KBM-7 (cell line): Measurements from ENCODE around the gene PRR11.
"Not testable (repeated sequence)": the region's sequence is repeated elsewhere in the genome, so short reads cannot be mapped to it uniquely, and the experiment has no call there.

Source experiments
- DNase-seq: peaks from one replicate; pipeline ENCODE4 v3.0.0-alpha.2; 2015
- in situ Hi-C: fragments of 300-500 bp; cut with MboI; formaldehyde crosslinking; loops from 2 replicates; pipeline ENCODE4 v1.14.3; 2020; ENCODE audit warnings: low sequenced_read_pairs, low pct_unique_long_range_greater_than_20kb, mixed read lengths

PRR11 gene

GRCh38 chr17:59155439-59156177, at the start of gene PRR11:
Gene PRR11, plus strand, starts transcription at chr17:59155746. Its CDS starts 14,007 bp downstream, at chr17:59169753.
- peak; percentile 100 for DNase-seq
- in situ Hi-C loops = no loop called here

DNA sequence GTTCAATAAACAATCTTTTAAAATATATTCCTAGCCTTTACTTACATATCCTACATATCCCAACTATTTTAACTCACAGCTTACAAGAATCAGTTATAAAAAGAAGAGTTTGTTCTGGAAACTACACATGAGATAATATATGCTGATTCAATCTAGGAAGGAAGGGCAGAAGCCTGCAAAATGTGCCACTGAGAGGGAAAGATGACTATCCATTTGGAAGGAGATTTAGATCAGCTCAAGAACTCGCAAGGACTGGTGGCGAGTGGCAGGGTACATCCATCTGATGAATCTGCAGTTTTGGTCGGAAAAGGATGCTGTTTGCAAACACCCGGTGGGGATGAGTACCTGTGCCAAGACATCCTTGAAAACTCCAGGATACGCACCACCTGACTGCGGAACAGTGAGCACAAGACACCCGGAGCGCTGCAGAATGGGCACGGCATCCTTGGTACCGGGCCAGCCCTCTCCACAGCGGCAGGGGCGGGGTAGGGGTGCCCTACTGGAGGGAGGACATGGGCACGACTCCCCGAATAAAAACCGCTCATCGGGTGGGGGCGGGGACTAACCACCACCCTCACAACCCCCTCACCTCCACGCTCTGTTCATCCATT, 49.6 kb upstream of the PRR11 start:
- DNase-seq = peak; percentile 57
- in situ Hi-C loops = no loop called here

GRCh38 chr17:59106463-59107305, 48.9 kb upstream of the PRR11 start, which contains the start of gene TRIM37:
Gene TRIM37, minus strand, starts transcription at chr17:59106880. Its CDS starts 419 bp downstream, at chr17:59106461.
- in situ Hi-C loops = no loop called here
- DNase-seq = peak; percentile 99

DNA sequence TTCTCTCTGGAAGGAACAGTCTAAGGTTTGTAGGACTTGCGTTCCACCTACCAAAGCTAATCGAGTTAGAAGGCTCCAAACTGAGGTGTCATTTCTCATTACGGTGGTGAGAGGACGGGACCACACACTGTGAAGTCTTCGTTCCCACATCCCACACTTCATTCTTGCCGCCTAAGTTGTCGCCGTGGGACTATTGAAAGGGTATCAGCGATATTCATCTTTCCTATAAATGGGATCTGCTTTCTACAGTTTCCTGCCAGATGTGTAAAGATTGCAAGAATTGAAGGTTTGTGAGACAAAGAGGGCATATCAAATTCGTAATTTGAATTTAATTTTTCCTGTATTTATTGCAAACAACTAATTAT, 48.3 kb upstream of the PRR11 start:
- DNase-seq = no peak
- in situ Hi-C loops = no loop called here

- DNase-seq = no peak
- in situ Hi-C loops = no loop called here
Measured at GRCh38 chr17:59108400-59109102, 47.0 kb upstream of the PRR11 start.

- in situ Hi-C loops = no loop called here
- DNase-seq = no peak
Measured at GRCh38 chr17:59110973-59111372, 44.6 kb upstream of the PRR11 start.

DNA sequence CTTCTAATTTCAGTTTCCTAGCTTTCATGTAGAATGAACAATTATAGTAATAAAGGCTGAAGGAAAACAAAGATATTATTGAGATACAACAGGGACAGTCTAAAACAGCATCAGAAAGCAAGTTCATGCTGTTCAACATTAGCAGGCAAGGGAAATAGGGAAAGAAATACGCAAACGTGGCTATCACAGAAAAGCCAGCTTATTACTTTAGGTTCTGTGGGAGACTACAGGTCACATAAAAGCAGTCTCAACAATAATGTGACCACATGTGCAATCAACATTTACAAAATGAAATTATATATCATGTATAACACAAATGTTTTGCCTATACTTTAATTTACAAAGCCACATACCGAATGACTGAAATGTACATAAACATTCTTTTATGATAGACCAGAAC, 44.0 kb upstream of the PRR11 start:
- in situ Hi-C loops = no loop called here

GRCh38 chr17:59115474-59115873, 40.1 kb upstream of the PRR11 start:
- no peak for DNase-seq
- in situ Hi-C loops = no loop called here

More for the DNA sequence above, 44.0 kb upstream of the PRR11 start:
- DNase-seq = no peak

DNA sequence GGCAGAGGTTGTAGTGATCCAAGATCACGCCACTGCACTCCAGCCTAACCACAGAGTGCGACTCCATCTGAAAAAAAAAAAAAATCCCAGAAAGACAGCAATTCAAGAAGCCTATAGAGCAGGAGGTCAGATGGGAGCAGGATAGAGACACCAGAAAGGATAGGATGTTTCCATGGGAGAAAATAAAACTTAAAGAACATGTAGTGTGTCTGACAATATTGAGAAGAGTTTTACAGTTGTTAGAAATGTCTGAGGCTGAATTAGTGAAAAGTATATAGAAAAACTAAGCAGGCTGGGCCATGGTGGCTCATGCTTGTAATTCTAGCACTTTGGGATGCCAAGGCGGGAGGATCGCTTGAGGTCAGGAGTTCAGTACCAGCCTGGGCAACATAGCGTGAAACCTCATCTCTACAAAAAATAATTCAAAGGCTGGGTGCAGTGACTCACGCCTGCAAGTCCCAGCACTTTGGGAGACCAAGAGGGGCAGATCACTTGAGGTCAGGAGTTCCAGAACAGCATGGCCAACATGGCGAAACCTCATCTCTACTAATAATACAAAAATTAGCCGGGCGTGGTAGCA, 33.6 kb upstream of the PRR11 start:
- no peak for DNase-seq
- in situ Hi-C loops = no loop called here

DNA sequence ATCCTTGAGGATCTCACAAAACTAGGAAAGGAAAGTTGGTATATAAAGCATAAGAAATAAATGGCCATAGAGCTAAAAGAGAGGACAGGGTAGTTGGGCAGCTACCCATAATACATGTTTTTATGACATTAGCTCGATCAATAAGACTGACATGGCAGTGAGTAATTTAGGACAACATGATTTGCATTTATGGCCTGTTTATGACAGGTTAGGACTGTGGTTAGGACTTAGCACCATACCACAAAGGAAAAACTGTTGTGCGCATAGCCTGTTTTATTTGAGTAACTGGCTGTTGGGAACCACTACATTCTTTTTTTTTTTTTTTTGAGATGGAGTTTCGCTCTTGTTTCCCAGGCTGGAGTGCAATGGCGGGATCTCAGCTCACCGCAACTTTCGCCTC, 30.9 kb upstream of the PRR11 start:
- in situ Hi-C loops = no loop called here
- DNase-seq = no peak

- DNase-seq = no peak
- in situ Hi-C loops = no loop called here
Measured at GRCh38 chr17:59126809-59127417, 28.6 kb upstream of the PRR11 start.

GRCh38 chr17:59129814-59130213, 25.7 kb upstream of the PRR11 start:
- in situ Hi-C loops = no loop called here

GRCh38 chr17:59131131-59131530, 24.4 kb upstream of the PRR11 start:
- DNase-seq = no peak
- in situ Hi-C loops = no loop called here

More at GRCh38 chr17:59129814-59130213, 25.7 kb upstream of the PRR11 start:
- no peak for DNase-seq

GRCh38 chr17:59138339-59138738, 17.2 kb upstream of the PRR11 start:
- in situ Hi-C loops, DNase-seq: not testable (repeated sequence)

- no peak for DNase-seq
- in situ Hi-C loops = no loop called here
Measured at GRCh38 chr17:59139939-59140338, 15.6 kb upstream of the PRR11 start.

- DNase-seq = no peak
- in situ Hi-C loops = no loop called here
Measured at GRCh38 chr17:59141860-59142259, 13.7 kb upstream of the PRR11 start.

DNA sequence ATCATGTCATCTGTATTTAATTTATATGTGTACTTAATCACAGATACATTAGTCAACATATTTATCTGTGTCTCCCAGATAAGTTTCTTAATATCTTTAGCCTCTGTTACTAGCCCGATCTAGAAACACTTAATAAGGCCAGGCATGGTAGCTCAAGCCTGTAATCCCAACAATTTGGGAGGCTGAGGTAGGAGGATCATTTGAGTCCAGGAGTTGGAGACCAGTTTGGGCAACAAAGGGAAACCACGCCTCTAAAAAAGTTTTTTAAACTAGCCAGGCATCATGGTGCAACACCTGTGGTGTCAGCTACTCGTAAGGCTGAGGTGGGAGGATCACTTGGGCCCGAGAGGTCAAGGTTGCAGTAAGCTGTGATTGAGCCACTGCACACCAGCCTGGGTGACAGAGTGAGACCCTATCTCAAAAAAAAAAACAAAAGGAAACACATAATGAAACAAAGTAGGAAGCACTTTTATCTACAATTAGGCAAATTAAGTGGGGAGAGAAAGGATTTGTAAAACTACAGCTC, 9.9 kb upstream of the PRR11 start:
- no peak for DNase-seq
- in situ Hi-C loops = no loop called here

DNA sequence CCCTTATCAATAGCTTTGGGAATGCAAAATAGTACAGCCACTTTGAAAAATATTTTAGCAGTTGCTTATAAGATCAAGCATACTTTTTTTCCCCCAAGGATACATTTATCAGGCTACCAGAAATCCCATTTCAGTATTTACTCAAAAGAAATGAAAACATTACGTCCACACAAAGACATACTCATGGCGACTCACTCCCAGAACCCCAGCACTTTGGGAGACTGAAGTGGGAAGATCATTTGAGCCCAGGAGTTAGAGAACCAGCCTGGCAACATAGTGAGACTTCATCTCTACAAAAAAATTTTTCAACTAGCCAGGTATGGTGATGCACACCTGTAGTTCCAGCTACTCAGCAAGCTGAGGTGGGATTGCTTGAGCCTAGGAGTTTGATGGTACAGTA, 6.5 kb upstream of the PRR11 start:
- in situ Hi-C loops = no loop called here
- no peak for DNase-seq
